ENCODE measurements around the gene NAPB. TPM values are rescaled to one million over a fixed set of nuclear protein-coding genes. Genes with fewer than 3 reads are reported as not detected.

NAPB gene
- total and polyA plus RNA-seq, 2 of the 8 experiments (the other 6 are each of a cell fraction or from before 2014, with no cell fraction given), result 6.2 to 12.3 TPM

- TF ChIP-seq CHD7 (IDR thresholded peaks at IDR 0.05; ENCODE audit: insufficient replicate concordance, low read length) (no peak), MAX (IDR thresholded peaks at IDR 0.05) (peak; percentile 40), ASH2L (IDR thresholded peaks at IDR 0.05; ENCODE audit: low read length) (peak; percentile 32), SRF (IDR thresholded peaks at IDR 0.05; ENCODE audit: low read depth, low read length) (no peak), CREB1 (IDR thresholded peaks at IDR 0.05) (peak; percentile 87), ATF2 (IDR thresholded peaks at IDR 0.05; ENCODE audit: low read length) (no peak), POLR2AphosphoS5 (IDR thresholded peaks at IDR 0.05; ENCODE audit: low read depth, low read length) (peak; percentile 45; the same call in 1 of the 2 replicates)
Measured at GRCh38 chr20:23420943-23421931, at the start of gene NAPB (continued).
